Anterior cingulate cortex (tissue), 58 donors: ENCODE results near the gene MEN1.

Source experiments
- DNase-seq, 58 donors: peaks; one replicate each; lab custom pipeline; 2025; lab: John Stamatoyannopoulos, UW

Gene MEN1

DNA sequence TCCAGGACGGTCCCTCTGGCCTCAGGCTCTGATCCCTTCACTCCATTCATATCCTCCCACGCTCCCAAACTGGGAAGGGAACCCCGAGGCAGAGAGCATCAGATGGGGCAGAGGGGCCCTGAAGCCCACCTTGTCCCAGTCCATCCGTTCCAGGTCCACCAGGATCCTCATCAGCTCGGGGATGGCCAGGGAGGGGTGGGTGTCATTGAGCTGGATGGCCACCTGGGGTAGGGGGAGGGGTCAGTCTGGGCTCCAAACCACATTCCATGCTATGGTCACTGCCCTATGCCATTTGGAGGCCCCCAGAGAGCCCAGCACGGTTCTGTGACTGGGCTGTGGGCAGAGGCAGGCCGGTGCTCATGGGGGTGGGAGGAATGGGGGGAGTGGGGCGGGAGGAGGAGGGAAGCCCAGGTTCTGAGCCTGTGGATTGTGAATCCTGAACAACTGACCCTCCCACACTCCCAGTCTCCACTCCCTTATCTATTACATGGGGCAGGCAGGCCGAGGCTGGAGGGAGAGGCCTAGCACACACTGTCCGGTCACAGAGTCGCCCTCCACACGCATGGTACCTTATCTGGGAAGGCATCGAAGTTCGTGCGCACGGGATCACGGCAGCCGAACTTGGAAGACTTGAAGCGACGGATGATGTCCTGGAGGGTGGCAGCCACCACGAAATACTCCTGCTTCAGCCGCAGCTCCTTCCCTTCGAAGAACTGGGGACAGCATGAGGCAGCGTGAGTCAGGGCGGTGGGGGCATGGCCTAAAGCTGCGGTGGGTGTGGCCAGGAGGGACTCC, 56.0 kb downstream of the MEN1 start:
- DNase-seq: no peak
